HG03025 (cell line): ENCODE measurements around the gene MMS22L.

ENCODE experiments used
- ATAC-seq: cut with Tn5 transposase; IDR thresholded peaks from one replicate; pipeline ENCODE4 v1.9.1; 2021; ENCODE audit warnings: mild to moderate bottlenecking, moderate library complexity; ENCODE audit not compliant: unreplicated experiment, low FRiP score

Gene MMS22L

GRCh38 chr6:97097068-97098047, 185.7 kb downstream of the MMS22L start:
- ATAC-seq = no peak

DNA sequence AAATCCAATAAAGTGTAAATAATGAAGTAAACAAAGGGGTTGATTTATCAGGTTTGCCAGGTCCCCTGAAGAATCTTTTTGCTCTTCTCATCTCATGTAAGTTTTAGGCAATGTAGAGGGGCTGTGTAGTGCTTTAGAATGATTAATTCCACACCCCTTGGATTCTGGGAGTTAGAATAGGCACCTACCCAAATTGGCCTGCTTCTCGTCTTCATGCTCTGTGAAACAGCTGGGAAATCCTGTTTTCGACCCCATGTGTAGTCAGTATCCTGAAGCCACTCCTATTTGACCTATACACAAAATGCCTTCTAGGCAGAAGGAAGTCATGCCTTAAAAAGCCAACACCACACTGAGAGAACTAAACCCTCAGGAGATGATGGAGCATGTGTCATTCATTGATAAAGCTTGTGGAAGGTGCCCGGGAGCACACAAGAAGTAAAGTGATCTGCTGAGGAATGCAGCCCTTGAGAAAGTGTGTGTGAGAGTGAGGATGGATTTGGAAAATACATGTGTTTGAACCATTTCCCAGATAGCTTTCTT, 187.6 kb downstream of the MMS22L start:
- ATAC-seq = no peak

GRCh38 chr6:97094376-97094775, 188.6 kb downstream of the MMS22L start:
- no peak for ATAC-seq

- ATAC-seq = no peak
Observed at GRCh38 chr6:97092673-97093305, 190.2 kb downstream of the MMS22L start.
